NCI-H2107 (cell line): ENCODE measurements around the gene SHMT2.

ENCODE experiments used
- DNase-seq: peaks from one replicate; lab custom pipeline; 2025; lab: John Stamatoyannopoulos, UW

Gene SHMT2

GRCh38 chr12:57229634-57230380 lies at the start of gene SHMT2:
SHMT2 (plus strand) TSS chr12:57229711; CDS start chr12:57229779, 68 bp downstream.
- peak; percentile 94 for DNase-seq

GRCh38 chr12:57180321-57180989 lies 49.1 kb upstream of the SHMT2 start:
- no peak for DNase-seq

- no peak for DNase-seq
Measured at GRCh38 chr12:57181072-57181471, 48.4 kb upstream of the SHMT2 start.

- no peak for DNase-seq
Measured at GRCh38 chr12:57181561-57182155, 47.9 kb upstream of the SHMT2 start.

GRCh38 chr12:57182918-57183575 lies 46.5 kb upstream of the SHMT2 start:
- peak; percentile 72 for DNase-seq

- DNase-seq, result no peak
Measured at GRCh38 chr12:57183939-57184725, 45.4 kb upstream of the SHMT2 start.

- no peak for DNase-seq
Measured at GRCh38 chr12:57185403-57185802, 44.1 kb upstream of the SHMT2 start.

- no peak for DNase-seq
Measured at GRCh38 chr12:57185906-57186508, 43.5 kb upstream of the SHMT2 start.

GRCh38 chr12:57187222-57188089 lies 42.1 kb upstream of the SHMT2 start:
- DNase-seq, result no peak

- no peak for DNase-seq
Measured at GRCh38 chr12:57188090-57188425, 41.5 kb upstream of the SHMT2 start.

- no peak for DNase-seq
Measured at GRCh38 chr12:57190037-57190436, 39.5 kb upstream of the SHMT2 start.

GRCh38 chr12:57190821-57191220 lies 38.7 kb upstream of the SHMT2 start:
- no peak for DNase-seq

GRCh38 chr12:57191410-57191809 lies 38.1 kb upstream of the SHMT2 start:
- DNase-seq, result no peak

- no peak for DNase-seq
Measured at GRCh38 chr12:57192920-57193319, 36.6 kb upstream of the SHMT2 start.

- no peak for DNase-seq
Measured at GRCh38 chr12:57193706-57194245, 35.7 kb upstream of the SHMT2 start.

GRCh38 chr12:57194253-57194652 lies 35.3 kb upstream of the SHMT2 start:
- DNase-seq, result no peak

- DNase-seq, result no peak
Measured at GRCh38 chr12:57195186-57195585, 34.3 kb upstream of the SHMT2 start.

- no peak for DNase-seq
Measured at GRCh38 chr12:57195611-57196371, 33.7 kb upstream of the SHMT2 start.

GRCh38 chr12:57196439-57196838 lies 33.1 kb upstream of the SHMT2 start:
- DNase-seq, result no peak

- DNase-seq, result no peak
Measured at GRCh38 chr12:57196956-57197355, 32.6 kb upstream of the SHMT2 start.
